ENCODE data around the gene NINJ1.

The NINJ1 gene

DNA sequence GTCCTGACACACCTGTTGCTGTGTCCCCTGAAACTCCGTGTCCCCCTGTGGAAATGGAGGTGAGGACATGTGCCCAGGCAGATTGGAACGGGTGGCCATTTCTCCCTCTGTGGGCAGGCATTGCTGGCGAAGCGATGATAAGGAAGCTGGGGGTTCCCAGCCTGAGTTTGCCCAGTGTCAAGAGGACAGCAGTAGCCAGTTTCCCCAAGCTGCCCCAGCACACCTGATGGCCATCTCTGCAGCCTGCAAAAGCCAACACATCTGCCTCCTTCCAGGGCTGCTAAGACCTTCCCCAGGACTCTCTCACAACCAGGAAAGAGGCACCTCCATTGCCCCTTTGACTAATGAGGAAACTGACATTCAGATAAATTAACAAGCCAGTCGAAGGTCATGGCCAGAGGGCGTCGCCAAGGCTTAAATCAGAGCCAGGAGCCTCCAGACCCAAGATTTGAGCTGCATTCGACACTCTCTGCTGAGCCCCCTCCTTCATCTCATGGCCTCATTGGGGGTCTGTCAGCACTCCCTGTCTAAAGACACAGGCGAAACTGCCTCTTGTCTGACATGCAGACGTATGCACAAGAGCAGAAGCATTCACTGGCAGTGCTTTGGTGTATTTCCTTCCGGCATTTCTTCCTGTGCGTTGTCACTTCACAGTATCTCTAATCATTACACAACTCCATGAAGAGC, 39.5 kb upstream of the NINJ1 start:
- H3K9ac ChIP-seq: no peak overlapping the region
- TF ChIP-seq CTCF (IDR thresholded peaks at IDR 0.05): no peak
- no peak overlapping the region for H3K27ac ChIP-seq
- H3K4me3 ChIP-seq (ENCODE audit: low read depth, low read length): no peak overlapping the region
- H3K27me3 ChIP-seq (ENCODE audit: control insufficient read depth, insufficient read depth, low read length): no peaks in the 10 kb centered on the region
- no peaks in the 10 kb centered on the region for H3K36me3 ChIP-seq (ENCODE audit: control insufficient read depth, insufficient read depth, low read length)
- no peak overlapping the region for H2AFZ ChIP-seq
- no peak overlapping the region for H3K4me2 ChIP-seq (ENCODE audit: low read length)
- no peaks in the 10 kb centered on the region for H3K79me2 ChIP-seq
- no peaks in the 10 kb centered on the region for H3K4me1 ChIP-seq
- no peaks in the 10 kb centered on the region for H3K9me3 ChIP-seq (ENCODE audit: control insufficient read depth, low read length)

- no peaks in the 10 kb centered on the region for H3K4me1 ChIP-seq
- H2AFZ ChIP-seq: no peak overlapping the region
- no peak overlapping the region for H3K9ac ChIP-seq
- H3K27ac ChIP-seq: no peak overlapping the region
- H3K36me3 ChIP-seq (ENCODE audit: control insufficient read depth, insufficient read depth, low read length): no peaks in the 10 kb centered on the region
- no peak for TF ChIP-seq CTCF (IDR thresholded peaks at IDR 0.05)
- no peaks in the 10 kb centered on the region for H3K79me2 ChIP-seq
- H3K4me2 ChIP-seq (ENCODE audit: low read length): no peak overlapping the region
- no peak overlapping the region for H3K4me3 ChIP-seq (ENCODE audit: low read depth, low read length)
- no peaks in the 10 kb centered on the region for H3K9me3 ChIP-seq (ENCODE audit: control insufficient read depth, low read length)
- H3K27me3 ChIP-seq (ENCODE audit: control insufficient read depth, insufficient read depth, low read length): no peaks in the 10 kb centered on the region
Observed at GRCh38 chr9:93172666-93173364, 38.8 kb upstream of the NINJ1 start.

GRCh38 chr9:93171261-93171990, 37.4 kb upstream of the NINJ1 start:
- Histone ChIP-seq H3K36me3 (ENCODE audit: control insufficient read depth, insufficient read depth, low read length) (no peaks in the 10 kb centered on the region), H3K79me2 (no peaks in the 10 kb centered on the region), H3K4me3 (ENCODE audit: low read depth, low read length) (no peak overlapping the region), H2AFZ (no peak overlapping the region), H3K4me2 (ENCODE audit: low read length) (no peak overlapping the region), H3K27me3 (ENCODE audit: control insufficient read depth, insufficient read depth, low read length) (no peaks in the 10 kb centered on the region), H3K9ac (no peak overlapping the region), H3K4me1 (no peaks in the 10 kb centered on the region), H3K9me3 (ENCODE audit: control insufficient read depth, low read length) (no peaks in the 10 kb centered on the region), H3K27ac (no peak overlapping the region)
- TF ChIP-seq CTCF (IDR thresholded peaks at IDR 0.05): no peak

DNA sequence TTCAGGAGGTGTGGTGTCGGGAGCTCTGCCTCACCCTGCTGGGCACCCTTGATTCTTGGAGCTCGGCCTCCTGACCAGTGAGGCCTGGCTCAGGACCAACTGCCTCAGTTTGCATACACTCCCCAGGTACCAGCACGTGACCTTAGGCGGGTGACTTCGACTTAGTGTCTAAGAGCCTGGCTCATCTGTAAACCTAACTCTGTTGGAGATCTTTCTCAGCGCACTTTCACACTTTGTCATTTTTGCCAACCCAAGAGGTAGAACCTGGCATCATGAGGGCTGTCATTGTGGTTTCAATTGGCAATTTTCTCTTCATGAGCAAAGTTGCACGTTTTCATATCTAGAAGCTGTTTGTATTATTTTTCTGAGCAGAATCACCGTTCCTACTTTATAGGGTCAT, 36.5 kb upstream of the NINJ1 start:
- H3K4me1 ChIP-seq: no peaks in the 10 kb centered on the region
- H3K4me3 ChIP-seq (ENCODE audit: low read depth, low read length): no peak overlapping the region
- no peak for TF ChIP-seq CTCF (IDR thresholded peaks at IDR 0.05)
- no peaks in the 10 kb centered on the region for H3K9me3 ChIP-seq (ENCODE audit: control insufficient read depth, low read length)
- no peaks in the 10 kb centered on the region for H3K27me3 ChIP-seq (ENCODE audit: control insufficient read depth, insufficient read depth, low read length)
- H3K27ac ChIP-seq: no peak overlapping the region
- no peak overlapping the region for H3K4me2 ChIP-seq (ENCODE audit: low read length)
- H3K36me3 ChIP-seq (ENCODE audit: control insufficient read depth, insufficient read depth, low read length): no peaks in the 10 kb centered on the region
- H3K79me2 ChIP-seq: no peaks in the 10 kb centered on the region
- H3K9ac ChIP-seq: no peak overlapping the region
- no peak overlapping the region for H2AFZ ChIP-seq
